HepG2 (cell line): Measurements from ENCODE around the gene C2. TPM values are rescaled to one million over a fixed set of nuclear protein-coding genes. Genes with fewer than 3 reads are reported as not detected.

Experiments used
- DPF2 ChIP-seq: sonication (generic); formaldehyde crosslinking; IDR thresholded peaks from 2 replicates; pipeline ENCODE4 v1.4.0; 2020; ENCODE audit warnings: mild to moderate bottlenecking, low read depth, missing genetic modification reagents, borderline replicate concordance
- GZF1 ChIP-seq: sonication (generic); formaldehyde crosslinking; IDR thresholded peaks from 2 replicates; pipeline ENCODE4 v1.5.1; 2020; ENCODE audit warnings: mild to moderate bottlenecking, missing genetic modification reagents
- HDAC6 ChIP-seq: fragments of 200-600 bp; sonication (generic); IDR thresholded peaks from 2 replicates; pipeline ENCODE4 v1.7.0; 2017; ENCODE audit warnings: mild to moderate bottlenecking, antibody characterized with exemption, low read length, low read depth
- HOXA9 ChIP-seq: sonication (generic); formaldehyde crosslinking; IDR thresholded peaks from 2 replicates; pipeline ENCODE4 v1.8.1; 2022; ENCODE audit warnings: missing genetic modification reagents, mild to moderate bottlenecking, moderate library complexity, borderline replicate concordance
- PBX2 ChIP-seq: IDR thresholded peaks from 2 replicates; pipeline ENCODE4 v1.6.1; 2016; ENCODE audit warnings: control low read depth
- PBX3 ChIP-seq: sonication (generic); formaldehyde crosslinking; IDR thresholded peaks from 2 replicates; pipeline ENCODE4 v1.8.1; 2023; ENCODE audit warnings: missing genetic modification reagents, inconsistent platforms, borderline replicate concordance
- RNF219 ChIP-seq: sonication (generic); formaldehyde crosslinking; IDR thresholded peaks from 2 replicates; pipeline ENCODE4 v1.5.0; 2020; ENCODE audit warnings: mild to moderate bottlenecking, missing genetic modification reagents
- SAP130 ChIP-seq: IDR thresholded peaks from 2 replicates; pipeline ENCODE4 v1.6.1; 2016; ENCODE audit warnings: low read depth
- SNAPC2 ChIP-seq: sonication (generic); formaldehyde crosslinking; IDR thresholded peaks from 2 replicates; pipeline ENCODE4 v1.8.1; 2022; ENCODE audit warnings: mild to moderate bottlenecking, missing genetic modification reagents
- U2AF1 ChIP-seq: fragments of 200-400 bp; formaldehyde crosslinking; optimal IDR thresholded peaks from 2 replicates; pipeline ENCODE3; 2017; ENCODE audit warnings: mild to moderate bottlenecking, low read depth, low read length
- ZNF138 ChIP-seq: sonication (generic); formaldehyde crosslinking; IDR thresholded peaks from 2 replicates; pipeline ENCODE4 v1.5.0; 2020; ENCODE audit warnings: mild to moderate bottlenecking, low read depth, missing genetic modification reagents
- ZNF143 ChIP-seq: sonication (generic); formaldehyde crosslinking; IDR thresholded peaks from 2 replicates; pipeline ENCODE4 v1.4.0; 2020; ENCODE audit warnings: missing genetic modification reagents
- ZNF354B ChIP-seq: sonication (generic); formaldehyde crosslinking; IDR thresholded peaks from 2 replicates; pipeline ENCODE4 v1.8.0; 2022; ENCODE audit warnings: mild to moderate bottlenecking, missing genetic modification reagents
- ZNF646 ChIP-seq: sonication (generic); formaldehyde crosslinking; IDR thresholded peaks from 2 replicates; pipeline ENCODE4 v1.9.0; 2021; ENCODE audit warnings: mild to moderate bottlenecking, missing genetic modification reagents
- ZNF713 ChIP-seq: sonication (generic); formaldehyde crosslinking; IDR thresholded peaks from 2 replicates; pipeline ENCODE4 v1.4.0; 2020; ENCODE audit warnings: mild to moderate bottlenecking, missing genetic modification reagents
- polyA plus RNA-seq, 8 experiments: library from polyadenylated mRNA; depleted of rRNA in 3 of 8; stranded (reverse) in 7 of 8; unstranded in 1 of 8; fragments of >200 nt; fragmentation: Illumina TruSeq in 4 of 8; extraction: Trizol in 4 of 8; gene quantifications; 2 replicates each; pipeline versions ENCODE4 v1.2.1 to v1.2.3, GENCODE V29; 2011 to 2016; ENCODE audit warnings: low read depth in 4 of 8, missing spikeins in 1 of 8, mixed read lengths in 1 of 8; ENCODE audit not compliant: insufficient read depth in 1 of 8
- total RNA-seq, 5 experiments: library from RNA; depleted of rRNA; stranded (reverse); fragments of >200 nt; fragmentation: Illumina TruSeq; extraction: Trizol; gene quantifications; 2 replicates each; pipeline ENCODE4 v1.2.3, GENCODE V29; 2016; ENCODE audit warnings: low read depth in 1 of 5
- TF ChIP-seq, protein P1 (sequence below): sonication (generic); formaldehyde crosslinking; IDR thresholded peaks from 2 replicates; pipeline ENCODE4 v1.4.0; 2020; ENCODE audit warnings: mild to moderate bottlenecking, missing genetic modification reagents, borderline replicate concordance

The C2 gene
- total and polyA plus RNA-seq, 2 of the 13 experiments (the other 11 are each of a cell fraction or from before 2014, with no cell fraction given) = 165 to 307 TPM

GRCh38 chr6:31927242-31927862, at the start of gene C2 (continued):
- TF ChIP-seq ZNF138 (CRISPR knock-in tag) = no peak
- TF ChIP-seq ZNF646 (CRISPR knock-in tag) = peak; percentile 100
- TF ChIP-seq SAP130 (CRISPR knock-in tag) = peak; percentile 98
- TF ChIP-seq HDAC6 = no peak
- no peak for TF ChIP-seq PBX2 (CRISPR knock-in tag)
- TF ChIP-seq RNF219 (CRISPR knock-in tag) = 0 out of 2 replicates have a peak, but pooled peaks have one; percentile 55
- peak; percentile 98 for TF ChIP-seq DPF2 (CRISPR knock-in tag)
- TF ChIP-seq HOXA9 (CRISPR knock-in tag) = no peak
- TF ChIP-seq, protein P1, sequence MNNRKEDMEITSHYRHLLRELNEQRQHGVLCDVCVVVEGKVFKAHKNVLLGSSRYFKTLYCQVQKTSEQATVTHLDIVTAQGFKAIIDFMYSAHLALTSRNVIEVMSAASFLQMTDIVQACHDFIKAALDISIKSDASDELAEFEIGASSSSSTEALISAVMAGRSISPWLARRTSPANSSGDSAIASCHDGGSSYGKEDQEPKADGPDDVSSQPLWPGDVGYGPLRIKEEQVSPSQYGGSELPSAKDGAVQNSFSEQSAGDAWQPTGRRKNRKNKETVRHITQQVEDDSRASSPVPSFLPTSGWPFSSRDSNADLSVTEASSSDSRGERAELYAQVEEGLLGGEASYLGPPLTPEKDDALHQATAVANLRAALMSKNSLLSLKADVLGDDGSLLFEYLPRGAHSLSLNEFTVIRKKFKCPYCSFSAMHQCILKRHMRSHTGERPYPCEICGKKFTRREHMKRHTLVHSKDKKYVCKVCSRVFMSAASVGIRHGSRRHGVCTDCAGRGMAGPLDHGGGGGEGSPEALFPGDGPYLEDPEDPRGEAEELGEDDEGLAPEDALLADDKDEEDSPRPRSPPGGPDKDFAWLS (CRISPR knock-in tag) = no peak
- peak; percentile 96; the same call in 1 of the 2 replicates for TF ChIP-seq SNAPC2 (CRISPR knock-in tag)
- no peak for TF ChIP-seq ZNF713
- TF ChIP-seq GZF1 (CRISPR knock-in tag) = no peak
- 0 out of 2 replicates have a peak, but pooled peaks have one; percentile 73 for TF ChIP-seq ZNF354B
- peak; percentile 21; the same call in 1 of the 2 replicates for TF ChIP-seq ZNF143 (CRISPR knock-in tag)
- TF ChIP-seq PBX3 (CRISPR knock-in tag) = no peak
- TF ChIP-seq U2AF1 = no peak
